ENCODE measurements around the gene SRRM3.
"Not testable (repeated sequence)": the region's sequence is repeated elsewhere in the genome, so short reads cannot be mapped to it uniquely, and the experiment has no call there.

SRRM3 gene

GRCh38 chr7:76201732-76202665 lies at the start of gene SRRM3:
Gene SRRM3 (plus strand): TSS chr7:76201896. CDS start chr7:76235067, 33,171 bp downstream.
- DNase-seq (ENCODE audit: low spot score), result peak; percentile 72

- DNase-seq (ENCODE audit: low spot score), result no peak
These were observed 49.8 kb upstream of the SRRM3 start for GRCh38 chr7:76151932-76152331.

- DNase-seq (ENCODE audit: low spot score), result not testable (repeated sequence)
These were observed 48.0 kb upstream of the SRRM3 start for GRCh38 chr7:76153571-76154230.

GRCh38 chr7:76155938-76156337 lies 45.8 kb upstream of the SRRM3 start:
- DNase-seq (ENCODE audit: low spot score), result no peak

- DNase-seq (ENCODE audit: low spot score), result not testable (repeated sequence)
These were observed 44.6 kb upstream of the SRRM3 start for GRCh38 chr7:76156992-76157685.

GRCh38 chr7:76158416-76158815 lies 43.3 kb upstream of the SRRM3 start:
- not testable (repeated sequence) for DNase-seq (ENCODE audit: low spot score)

GRCh38 chr7:76162416-76163170 lies 39.1 kb upstream of the SRRM3 start:
- not testable (repeated sequence) for DNase-seq (ENCODE audit: low spot score)

- not testable (repeated sequence) for DNase-seq (ENCODE audit: low spot score)
These were observed 37.9 kb upstream of the SRRM3 start for GRCh38 chr7:76163812-76164211.

GRCh38 chr7:76165106-76165972 lies 36.4 kb upstream of the SRRM3 start:
- no peak for DNase-seq (ENCODE audit: low spot score)

- DNase-seq (ENCODE audit: low spot score), result no peak
These were observed 35.7 kb upstream of the SRRM3 start for GRCh38 chr7:76165973-76166403.

GRCh38 chr7:76166404-76167255 lies 35.1 kb upstream of the SRRM3 start:
- peak; percentile 95 for DNase-seq (ENCODE audit: low spot score)

GRCh38 chr7:76173566-76174205 lies 28.0 kb upstream of the SRRM3 start:
- DNase-seq (ENCODE audit: low spot score), result no peak

GRCh38 chr7:76176951-76177350 lies 24.7 kb upstream of the SRRM3 start:
- not testable (repeated sequence) for DNase-seq (ENCODE audit: low spot score)

- DNase-seq (ENCODE audit: low spot score), result no peak
These were observed 22.0 kb upstream of the SRRM3 start for GRCh38 chr7:76179686-76180085.

GRCh38 chr7:76182225-76182960 lies 19.3 kb upstream of the SRRM3 start:
- peak; percentile 97 for DNase-seq (ENCODE audit: low spot score)

- DNase-seq (ENCODE audit: low spot score), result peak; percentile 70
These were observed 16.4 kb upstream of the SRRM3 start for GRCh38 chr7:76185187-76185896.

- peak; percentile 52 for DNase-seq (ENCODE audit: low spot score)
These were observed 14.4 kb upstream of the SRRM3 start for GRCh38 chr7:76187272-76187671.

GRCh38 chr7:76189276-76189675 lies 12.4 kb upstream of the SRRM3 start:
- DNase-seq (ENCODE audit: low spot score), result peak; percentile 69

All from cerebellar cortex (tissue), 1 donor.